ENCODE data around the gene DECR2. TPM values are rescaled to one million over a fixed set of nuclear protein-coding genes. Genes with fewer than 3 reads are reported as not detected.

DECR2 gene
- total and polyA plus RNA-seq, 10 of the 15 experiments (the other 5 are each of a cell fraction or from before 2014, with no cell fraction given): 0.53 to 20.3 (median 6.0) TPM

DNA sequence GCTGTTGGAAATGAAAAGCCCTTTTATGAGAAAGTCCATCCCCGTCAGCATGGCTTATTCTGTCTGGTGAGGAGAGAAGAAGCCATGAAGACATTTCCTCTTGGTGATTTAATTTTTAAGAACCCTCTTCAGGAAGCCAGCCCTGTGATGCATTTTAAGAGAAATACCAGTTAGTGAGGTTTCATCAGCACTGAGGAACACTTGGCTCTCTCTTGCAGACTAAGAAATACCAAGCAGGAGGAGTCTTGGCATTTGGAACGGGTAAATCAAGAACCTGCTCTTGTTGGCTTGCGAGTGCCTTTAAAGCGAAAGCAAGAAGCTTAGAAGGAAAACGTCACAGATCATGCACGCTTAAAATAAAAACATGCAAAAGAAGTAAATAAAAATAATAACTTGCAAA, 41.3 kb downstream of the DECR2 start:
- CTCF ChIA-PET: no interaction called here
- 64% methylated on average over 6 of the region's 6 CpGs for WGBS (ENCODE audit: insufficient coverage, insufficient replicate concordance, low lambda C conversion rate, missing lambda C conversion rate)
- RAD21 ChIA-PET (ENCODE audit: unreplicated experiment): no interaction called here
- TF ChIP-seq, protein P1, sequence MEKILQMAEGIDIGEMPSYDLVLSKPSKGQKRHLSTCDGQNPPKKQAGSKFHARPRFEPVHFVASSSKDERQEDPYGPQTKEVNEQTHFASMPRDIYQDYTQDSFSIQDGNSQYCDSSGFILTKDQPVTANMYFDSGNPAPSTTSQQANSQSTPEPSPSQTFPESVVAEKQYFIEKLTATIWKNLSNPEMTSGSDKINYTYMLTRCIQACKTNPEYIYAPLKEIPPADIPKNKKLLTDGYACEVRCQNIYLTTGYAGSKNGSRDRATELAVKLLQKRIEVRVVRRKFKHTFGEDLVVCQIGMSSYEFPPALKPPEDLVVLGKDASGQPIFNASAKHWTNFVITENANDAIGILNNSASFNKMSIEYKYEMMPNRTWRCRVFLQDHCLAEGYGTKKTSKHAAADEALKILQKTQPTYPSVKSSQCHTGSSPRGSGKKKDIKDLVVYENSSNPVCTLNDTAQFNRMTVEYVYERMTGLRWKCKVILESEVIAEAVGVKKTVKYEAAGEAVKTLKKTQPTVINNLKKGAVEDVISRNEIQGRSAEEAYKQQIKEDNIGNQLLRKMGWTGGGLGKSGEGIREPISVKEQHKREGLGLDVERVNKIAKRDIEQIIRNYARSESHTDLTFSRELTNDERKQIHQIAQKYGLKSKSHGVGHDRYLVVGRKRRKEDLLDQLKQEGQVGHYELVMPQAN (conservative IDR thresholded peaks at IDR 0.05): no peak
- TF ChIP-seq, protein P2, sequence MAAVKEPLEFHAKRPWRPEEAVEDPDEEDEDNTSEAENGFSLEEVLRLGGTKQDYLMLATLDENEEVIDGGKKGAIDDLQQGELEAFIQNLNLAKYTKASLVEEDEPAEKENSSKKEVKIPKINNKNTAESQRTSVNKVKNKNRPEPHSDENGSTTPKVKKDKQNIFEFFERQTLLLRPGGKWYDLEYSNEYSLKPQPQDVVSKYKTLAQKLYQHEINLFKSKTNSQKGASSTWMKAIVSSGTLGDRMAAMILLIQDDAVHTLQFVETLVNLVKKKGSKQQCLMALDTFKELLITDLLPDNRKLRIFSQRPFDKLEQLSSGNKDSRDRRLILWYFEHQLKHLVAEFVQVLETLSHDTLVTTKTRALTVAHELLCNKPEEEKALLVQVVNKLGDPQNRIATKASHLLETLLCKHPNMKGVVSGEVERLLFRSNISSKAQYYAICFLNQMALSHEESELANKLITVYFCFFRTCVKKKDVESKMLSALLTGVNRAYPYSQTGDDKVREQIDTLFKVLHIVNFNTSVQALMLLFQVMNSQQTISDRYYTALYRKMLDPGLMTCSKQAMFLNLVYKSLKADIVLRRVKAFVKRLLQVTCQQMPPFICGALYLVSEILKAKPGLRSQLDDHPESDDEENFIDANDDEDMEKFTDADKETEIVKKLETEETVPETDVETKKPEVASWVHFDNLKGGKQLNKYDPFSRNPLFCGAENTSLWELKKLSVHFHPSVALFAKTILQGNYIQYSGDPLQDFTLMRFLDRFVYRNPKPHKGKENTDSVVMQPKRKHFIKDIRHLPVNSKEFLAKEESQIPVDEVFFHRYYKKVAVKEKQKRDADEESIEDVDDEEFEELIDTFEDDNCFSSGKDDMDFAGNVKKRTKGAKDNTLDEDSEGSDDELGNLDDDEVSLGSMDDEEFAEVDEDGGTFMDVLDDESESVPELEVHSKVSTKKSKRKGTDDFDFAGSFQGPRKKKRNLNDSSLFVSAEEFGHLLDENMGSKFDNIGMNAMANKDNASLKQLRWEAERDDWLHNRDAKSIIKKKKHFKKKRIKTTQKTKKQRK (IDR thresholded peaks at IDR 0.05; ENCODE audit: low read depth, low read length): no peak
- TF ChIP-seq YBX1 (IDR thresholded peaks at IDR 0.05) (no peak), JUND (IDR thresholded peaks at IDR 0.05; ENCODE audit: low read depth, low read length) (no peak), HDGF (IDR thresholded peaks at IDR 0.05) (no peak)
- H3K4me2 ChIP-seq (ENCODE audit: control insufficient read depth, insufficient read depth): peak overlapping the region; percentile 25; the same call in 1 of the 2 replicates
- H3K27ac ChIP-seq (ENCODE audit: control insufficient read depth, insufficient read depth): no peak overlapping the region
- no peak overlapping the region for H3K9ac ChIP-seq (ENCODE audit: control insufficient read depth, insufficient read depth, low read length)
- ATAC-seq (no peak), DNase-seq (ENCODE audit: low read depth, low spot score) (no peak), FAIRE-seq (no peak)
- no peak overlapping the region for H3K4me3 ChIP-seq
- intact Hi-C loops (cut with micrococcal nuclease; ENCODE audit: unreplicated experiment) (no loop called here), in situ Hi-C loops (cut with MboI) (no loop called here)
- H3K36me3 ChIP-seq (ENCODE audit: control insufficient read depth in 2 of 2, insufficient read depth in 2 of 2, low read length in 1 of 2): no peaks in the 10 kb centered on the region; a peak in 1 of 4 replicates
- POLR2A ChIA-PET: no interaction called here
- SMC1A ChIA-PET (ENCODE audit: uncharacterized antibody, unreplicated experiment): no interaction called here
- no peaks in the 10 kb centered on the region for H3K27me3 ChIP-seq (replicated peaks in 1 of 2; ENCODE audit: control insufficient read depth in 2 of 2, insufficient read depth in 2 of 2, low read length in 1 of 2)
- no peaks in the 10 kb centered on the region for H3K9me3 ChIP-seq (replicated peaks; ENCODE audit: control insufficient read depth, insufficient read depth, low read length)
- H2AFZ ChIP-seq (ENCODE audit: control insufficient read depth, low read depth, low read length): peak overlapping the region; percentile 23; the same call in 1 of the 2 replicates
- no peaks in the 10 kb centered on the region for H3K4me1 ChIP-seq (ENCODE audit: control insufficient read depth, insufficient read depth, low read length)
- no peaks in the 10 kb centered on the region; the same call in 1 of the 2 replicates for H3K79me2 ChIP-seq (ENCODE audit: control insufficient read depth, insufficient read depth, low read length)
- no TSS peak for BruUV-seq (replicated peaks)
- no peaks in the 10 kb centered on the region for H4K20me1 ChIP-seq (ENCODE audit: control insufficient read depth, insufficient read depth)

Data from GM12878 (cell line).